Activated CD8-positive, alpha-beta memory T cell treated with anti-CD3 and anti-CD28 coated beads, Interleukin-2, amount 50 U/mL, for 4 hours (primary cell): ENCODE results near the gene WNT5B.
"Not testable (repeated sequence)": the region's sequence is repeated elsewhere in the genome, so short reads cannot be mapped to it uniquely, and the experiment has no call there.

Source experiments
- DNase-seq: peaks from one replicate; pipeline ENCODE4 v3.0.0-alpha.2; 2020

Gene WNT5B

DNA sequence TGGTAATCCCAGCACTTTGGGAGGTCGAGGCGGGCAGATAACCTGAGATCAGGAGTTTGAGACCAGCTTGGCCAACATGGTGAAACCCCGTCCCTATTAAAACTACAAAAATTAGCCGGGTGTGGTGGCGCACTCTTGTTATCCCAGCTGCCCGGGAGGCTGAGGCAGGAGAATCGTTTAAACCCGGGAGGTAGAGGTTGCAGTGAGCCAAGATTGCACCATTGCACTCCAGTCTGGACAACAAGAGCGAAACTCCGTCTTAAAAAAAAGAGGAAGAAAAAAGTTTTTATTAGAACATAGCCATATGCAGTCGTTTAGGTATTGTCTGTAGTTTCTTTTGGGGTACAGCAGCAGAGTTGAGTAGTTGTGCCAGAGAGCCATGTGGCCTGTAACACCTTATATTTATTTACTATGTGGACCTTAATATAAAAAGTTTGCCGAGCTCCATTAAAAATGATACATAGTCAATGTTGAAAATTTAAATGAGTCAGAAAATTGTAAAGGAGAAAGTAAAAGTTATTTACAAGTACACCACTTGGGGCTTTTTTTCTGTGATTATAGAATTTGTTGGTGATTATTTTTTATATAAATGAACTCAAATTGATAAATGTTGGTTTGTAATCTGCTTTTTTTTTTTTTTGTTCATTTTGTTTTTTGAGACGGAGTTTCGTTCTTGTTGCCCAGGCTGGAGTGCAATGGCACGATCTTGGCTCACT is 64.0 kb downstream of the WNT5B start:
- no peak for DNase-seq

GRCh38 chr12:1695097-1695496 is 66.1 kb downstream of the WNT5B start:
- not testable (repeated sequence) for DNase-seq

DNA sequence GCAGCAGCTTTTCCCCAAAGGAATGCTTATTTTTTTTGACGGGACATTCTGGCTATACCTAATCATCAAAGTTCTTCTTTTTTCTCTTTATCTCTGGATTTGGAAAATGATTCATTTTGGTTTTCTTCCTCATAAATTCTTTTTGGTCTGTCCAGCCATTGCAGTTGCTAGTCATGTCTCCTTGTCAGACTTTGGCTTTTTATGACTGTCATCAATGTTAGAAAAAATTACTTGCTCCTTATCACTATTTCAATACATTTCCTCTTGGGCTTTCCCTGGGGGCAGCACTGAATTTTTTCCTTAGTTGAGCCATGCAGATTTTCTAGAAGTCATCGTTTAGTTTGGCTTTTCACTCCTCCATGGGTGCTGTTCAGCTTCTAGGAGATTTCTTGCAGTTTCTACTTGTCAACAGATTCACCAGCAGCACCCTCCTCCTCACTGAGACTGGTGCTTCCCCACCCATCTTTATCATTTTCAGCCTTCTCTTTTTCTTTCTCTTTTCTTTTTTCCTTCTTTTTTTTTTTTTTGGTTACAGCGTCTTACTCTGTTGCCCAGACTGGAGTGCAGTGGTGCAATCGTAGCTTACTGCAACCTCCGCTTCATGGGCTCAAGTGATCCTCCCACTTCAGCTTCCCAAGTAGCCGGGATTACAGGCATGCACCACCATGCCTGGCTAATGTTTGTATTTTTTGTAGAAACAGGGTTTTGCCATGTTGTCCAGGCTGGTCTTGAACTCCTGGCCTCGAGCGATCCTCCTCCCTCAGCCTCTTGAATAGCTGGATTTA is 67.0 kb downstream of the WNT5B start:
- no peak for DNase-seq

DNA sequence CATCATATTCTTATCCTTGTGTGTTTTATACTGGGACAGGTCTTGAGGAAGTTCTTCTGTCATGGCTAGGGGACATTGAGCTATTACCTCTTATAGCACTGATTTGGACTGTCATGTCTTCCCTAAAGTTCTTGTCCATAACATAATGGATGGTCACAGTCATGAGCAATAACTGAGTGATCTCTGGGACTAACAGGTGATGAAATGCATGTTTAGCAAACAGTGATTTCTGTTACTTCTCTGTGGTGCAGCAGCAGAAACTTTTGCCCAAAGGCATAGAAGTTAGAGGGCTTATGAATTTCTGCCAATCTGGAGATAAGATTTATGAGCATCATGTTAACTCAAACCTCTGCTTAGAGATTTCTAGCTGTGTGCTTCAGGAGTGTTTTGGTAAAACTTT is 67.8 kb downstream of the WNT5B start:
- no peak for DNase-seq
